NCI-H2171 treated with DMSO at 0.1 percent for 48 hours (cell line): ENCODE results near the gene GTSE1.
"Not testable (repeated sequence)": the region's sequence is repeated elsewhere in the genome, so short reads cannot be mapped to it uniquely, and the experiment has no call there.

ENCODE experiments used
- DNase-seq: peaks from one replicate; lab custom pipeline; 2025; lab: John Stamatoyannopoulos, UW

The GTSE1 gene

DNA sequence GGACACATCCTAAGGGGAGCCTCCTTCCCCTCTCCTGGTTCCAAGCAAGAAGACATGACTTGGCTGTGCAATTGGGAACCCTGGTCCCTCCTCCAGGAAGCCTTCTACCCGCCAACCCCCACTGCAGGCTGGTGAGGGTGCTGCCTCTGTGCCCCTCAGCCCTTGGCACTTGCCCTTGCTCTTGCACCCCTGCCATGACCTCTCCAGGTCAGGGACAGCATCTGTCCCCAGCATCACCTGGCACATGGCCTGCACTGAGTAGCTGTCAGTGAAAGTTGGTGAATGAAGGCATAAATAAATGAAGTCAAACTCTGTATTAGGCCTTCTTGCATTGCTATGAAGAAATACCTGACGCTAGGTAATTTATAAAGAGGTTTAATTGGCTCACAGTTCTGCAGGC is 1.9 kb upstream of the GTSE1 start:
- no peak for DNase-seq

DNA sequence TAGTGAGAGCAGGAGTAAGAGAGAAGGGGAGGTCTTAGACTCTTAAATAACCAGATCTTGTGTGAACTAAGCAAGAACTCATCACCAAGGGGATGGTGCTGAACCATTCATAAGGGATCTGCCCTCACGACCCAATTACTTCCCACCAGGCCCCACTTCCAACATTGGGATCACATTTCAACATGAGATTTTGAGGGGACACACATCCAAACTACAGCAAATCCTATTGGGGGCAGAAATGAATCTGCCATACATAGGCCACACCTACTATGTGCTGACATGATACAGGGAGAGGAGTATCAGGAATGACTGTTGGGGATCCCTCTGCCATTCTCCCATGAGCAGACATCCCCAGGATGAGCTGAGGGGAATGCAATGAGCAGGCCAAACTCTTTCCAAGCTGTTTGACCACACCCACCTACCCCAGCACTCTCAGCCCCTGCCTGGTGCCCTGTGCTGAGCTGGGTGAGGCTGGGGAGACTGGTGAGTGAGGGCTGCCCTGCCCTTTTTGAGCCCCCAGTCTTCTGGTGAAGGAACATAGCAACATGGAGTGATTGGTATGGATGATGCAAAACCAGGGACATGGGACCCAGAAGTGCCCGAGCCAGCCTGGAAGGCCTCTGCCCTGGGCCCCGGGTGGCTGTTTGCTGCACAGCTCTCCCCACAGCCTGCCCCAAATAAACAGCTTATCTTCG is 1.2 kb upstream of the GTSE1 start:
- no peak for DNase-seq

DNA sequence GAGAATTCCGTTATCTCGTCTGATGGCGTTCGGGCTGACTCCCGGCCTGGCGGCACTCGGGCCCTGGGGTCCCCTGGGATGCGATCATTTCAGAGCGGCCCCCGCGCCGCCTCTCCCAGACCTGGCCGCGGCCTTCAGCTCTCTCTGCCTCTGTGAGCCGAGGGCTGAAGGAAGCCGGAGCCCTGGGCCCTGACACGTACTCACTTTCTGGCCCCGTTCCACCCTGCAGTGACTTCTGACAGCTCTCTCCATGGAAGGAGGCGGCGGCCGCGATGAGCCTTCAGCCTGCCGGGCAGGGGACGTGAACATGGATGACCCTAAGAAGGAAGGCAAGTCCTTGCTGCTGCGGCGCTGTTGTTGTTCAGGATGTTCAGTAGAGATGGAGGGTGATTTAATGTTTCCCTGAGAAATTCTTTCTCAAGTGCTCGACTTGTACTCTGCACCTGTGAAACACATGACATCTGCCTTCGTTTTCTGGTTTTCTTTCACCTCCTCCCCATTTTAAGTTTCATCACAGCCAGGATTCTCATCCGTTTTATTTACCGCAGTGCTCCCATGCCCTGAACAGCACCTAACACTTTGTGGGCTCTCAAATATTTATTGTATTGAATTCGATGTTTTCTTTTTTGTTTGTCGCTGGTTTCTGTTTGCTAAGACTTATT is 612 bp downstream of the GTSE1 start:
- peak; percentile 38 for DNase-seq

GRCh38 chr22:46299101-46299500 is 2.4 kb downstream of the GTSE1 start:
- no peak for DNase-seq

- DNase-seq: no peak
Measured at GRCh38 chr22:46300491-46300890, 3.8 kb downstream of the GTSE1 start.

DNA sequence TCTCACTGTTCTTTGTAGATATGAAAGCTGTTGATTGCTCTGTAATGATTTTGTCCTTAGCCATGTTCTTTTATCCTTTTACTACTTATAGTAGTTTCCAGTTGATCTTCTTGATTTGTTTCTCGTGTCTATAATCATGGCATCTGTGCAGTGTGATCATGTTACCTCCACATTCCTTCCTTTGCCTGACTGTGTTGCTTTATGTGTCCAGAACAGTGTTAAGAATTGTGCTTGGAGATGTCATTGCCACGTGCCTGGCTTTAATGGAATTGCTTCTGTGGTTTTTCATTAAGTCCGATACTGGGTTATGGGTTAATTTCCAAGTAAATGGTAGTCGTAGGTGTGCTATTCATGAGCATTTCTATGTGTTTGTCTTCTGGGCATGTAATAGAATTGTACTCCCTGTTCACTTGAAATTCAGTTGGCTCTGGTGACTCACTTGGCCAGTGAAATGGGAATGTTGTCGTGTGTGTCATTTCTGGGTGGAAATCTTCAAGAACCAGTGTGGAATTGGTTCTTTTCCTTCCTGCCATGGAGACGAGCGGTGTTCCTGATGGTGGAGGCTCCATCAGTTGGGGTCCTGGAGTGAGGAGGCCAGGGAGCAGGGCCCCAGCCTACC is 6.8 kb downstream of the GTSE1 start:
- DNase-seq: peak; percentile 42

DNA sequence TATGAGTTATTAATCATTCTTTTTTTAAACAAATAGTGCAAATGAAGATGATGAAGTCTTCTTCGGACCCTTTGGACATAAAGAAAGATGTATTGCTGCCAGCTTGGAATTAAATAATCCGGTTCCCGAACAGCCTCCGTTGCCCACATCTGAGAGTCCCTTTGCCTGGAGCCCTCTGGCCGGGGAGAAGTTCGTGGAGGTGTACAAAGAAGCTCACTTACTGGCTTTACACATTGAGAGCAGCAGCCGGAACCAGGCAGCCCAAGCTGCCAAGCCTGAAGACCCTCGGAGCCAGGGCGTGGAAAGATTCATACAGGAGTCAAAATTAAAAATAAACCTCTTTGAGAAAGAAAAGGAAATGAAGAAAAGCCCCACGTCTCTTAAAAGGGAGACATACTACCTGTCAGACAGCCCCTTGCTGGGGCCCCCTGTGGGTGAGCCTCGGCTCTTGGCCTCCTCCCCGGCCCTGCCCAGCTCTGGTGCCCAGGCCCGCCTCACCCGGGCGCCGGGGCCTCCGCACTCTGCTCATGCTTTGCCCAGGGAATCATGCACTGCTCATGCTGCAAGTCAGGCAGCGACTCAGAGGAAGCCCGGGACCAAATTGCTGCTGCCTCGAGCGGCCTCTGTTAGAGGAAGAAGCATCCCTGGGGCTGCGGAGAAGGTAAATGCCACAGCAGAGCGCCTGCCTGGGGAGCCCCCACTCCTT is 11.8 kb downstream of the GTSE1 start:
- DNase-seq: no peak

DNA sequence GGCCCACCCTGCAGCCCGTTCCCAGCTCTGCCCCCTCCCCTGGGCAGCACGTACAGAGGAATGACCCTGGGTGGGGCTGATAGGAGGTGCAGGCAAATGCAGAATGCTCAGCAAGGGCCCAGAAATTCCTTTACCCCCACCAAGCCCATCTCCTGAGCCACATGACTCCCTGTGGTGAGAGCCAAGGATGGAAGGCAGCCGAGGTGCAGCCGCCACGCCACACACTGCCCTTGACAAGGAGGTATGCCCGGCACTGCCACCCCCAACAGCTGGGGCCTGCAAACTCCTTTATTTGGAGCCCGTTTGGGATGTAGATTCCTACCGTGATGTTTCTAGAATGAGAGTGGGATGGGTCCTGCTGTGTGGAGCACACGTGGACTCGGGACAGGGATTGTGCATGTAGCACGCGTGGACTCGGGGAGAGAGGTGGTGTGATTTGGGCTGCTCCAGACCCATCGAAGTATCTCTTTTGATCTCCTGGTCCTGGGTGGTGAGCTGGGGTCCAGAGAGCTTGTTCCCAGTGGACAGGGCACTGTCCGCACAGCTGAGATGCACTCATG is 12.9 kb downstream of the GTSE1 start:
- DNase-seq: no peak

DNA sequence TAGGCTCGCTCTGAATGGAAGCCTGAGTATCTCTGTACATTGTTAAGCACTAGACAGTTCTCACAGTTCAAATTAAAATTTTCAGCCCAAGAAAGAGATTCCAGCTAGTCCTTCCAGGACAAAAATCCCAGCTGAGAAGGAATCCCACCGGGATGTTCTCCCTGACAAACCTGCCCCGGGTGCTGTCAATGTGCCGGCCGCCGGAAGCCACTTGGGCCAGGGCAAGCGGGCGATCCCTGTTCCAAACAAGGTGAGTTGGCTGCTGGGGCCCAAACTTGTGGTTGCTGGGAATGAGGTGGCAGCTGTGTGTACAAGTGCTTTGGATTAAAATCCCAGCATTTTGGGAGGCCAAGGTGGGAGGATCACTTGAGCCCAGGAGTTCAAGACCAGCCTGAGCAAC is 15.4 kb downstream of the GTSE1 start:
- no peak for DNase-seq

DNA sequence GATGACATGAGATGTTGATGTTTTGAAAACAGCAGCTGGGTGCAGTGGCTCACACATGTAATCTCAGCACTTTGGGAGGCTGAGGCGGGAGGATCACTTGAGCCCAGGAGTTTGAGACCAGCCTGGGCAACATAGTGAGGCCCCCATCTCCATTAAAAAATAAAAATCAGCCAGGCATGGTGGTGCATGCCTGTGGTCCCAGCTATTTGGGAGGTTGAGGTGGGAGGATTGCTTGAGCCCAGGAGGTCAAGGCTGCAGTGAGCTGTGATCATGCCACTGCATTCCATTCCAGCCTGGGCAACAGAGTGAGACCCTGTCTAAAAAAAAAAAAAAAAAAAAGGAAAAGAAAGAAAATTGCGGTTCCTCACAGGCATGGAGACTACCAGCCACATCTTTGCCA is 16.2 kb downstream of the GTSE1 start:
- DNase-seq: not testable (repeated sequence)

DNA sequence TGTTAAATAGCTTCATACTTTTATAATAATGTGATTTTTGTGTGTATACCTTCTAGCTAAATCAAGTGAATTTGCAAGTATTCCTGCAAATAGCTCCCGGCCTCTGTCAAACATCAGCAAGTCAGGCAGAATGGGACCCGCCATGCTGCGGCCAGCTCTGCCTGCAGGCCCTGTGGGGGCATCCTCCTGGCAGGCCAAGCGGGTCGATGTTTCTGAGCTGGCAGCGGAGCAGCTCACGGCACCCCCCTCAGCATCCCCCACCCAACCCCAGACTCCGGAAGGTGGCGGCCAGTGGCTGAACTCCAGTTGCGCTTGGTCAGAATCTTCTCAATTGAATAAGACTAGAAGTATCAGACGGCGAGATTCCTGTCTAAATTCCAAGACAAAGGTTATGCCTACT is 19.3 kb downstream of the GTSE1 start:
- no peak for DNase-seq

DNA sequence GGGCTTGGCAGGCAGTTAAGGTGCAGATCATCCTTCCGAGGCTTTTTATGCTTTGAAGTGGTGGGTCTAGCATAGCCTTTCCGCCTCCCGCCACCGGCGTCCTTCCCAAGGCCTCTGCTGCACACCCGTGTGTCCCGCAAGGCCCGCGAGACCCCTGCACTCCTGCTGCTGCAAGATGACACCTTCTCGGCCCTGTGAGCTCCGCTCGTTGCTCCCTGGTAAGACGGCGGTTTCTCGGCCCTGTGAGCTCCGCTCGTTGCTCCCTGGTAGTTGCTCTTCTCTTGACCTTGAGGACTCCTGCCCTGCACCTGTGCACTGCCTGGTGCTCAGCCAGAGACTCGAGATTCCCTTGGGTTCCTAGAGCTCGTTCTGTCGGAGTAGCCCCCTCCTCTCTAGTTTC is 21.0 kb downstream of the GTSE1 start:
- DNase-seq: no peak

DNA sequence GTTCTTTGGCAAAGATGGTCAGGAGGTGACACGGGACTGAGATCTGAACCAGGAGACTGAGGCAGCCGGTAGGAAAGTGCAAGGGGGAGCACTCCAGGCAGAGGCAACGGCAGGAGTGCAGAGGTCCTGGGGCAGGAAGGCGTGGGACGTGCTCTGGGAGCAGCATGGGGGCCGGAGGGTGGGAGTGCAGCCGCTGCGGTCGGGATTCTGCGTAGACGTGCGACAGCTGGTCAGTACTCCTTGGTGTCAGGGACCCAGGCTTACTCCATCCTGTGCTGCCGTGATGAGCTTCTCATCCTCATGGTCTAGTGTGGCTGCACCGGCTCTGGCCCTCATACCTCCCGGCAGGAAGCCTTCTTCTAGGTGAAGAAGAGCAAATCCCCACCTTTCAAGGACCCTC is 21.9 kb downstream of the GTSE1 start:
- no peak for DNase-seq

GRCh38 chr22:46319319-46319718 is 22.6 kb downstream of the GTSE1 start:
- no peak for DNase-seq

- no peak for DNase-seq
Measured at GRCh38 chr22:46320166-46320710, 23.6 kb downstream of the GTSE1 start.

- DNase-seq: no peak
Measured at GRCh38 chr22:46320716-46321386, 24.2 kb downstream of the GTSE1 start.

- DNase-seq: no peak
Measured at GRCh38 chr22:46322711-46323110, 26.0 kb downstream of the GTSE1 start.

DNA sequence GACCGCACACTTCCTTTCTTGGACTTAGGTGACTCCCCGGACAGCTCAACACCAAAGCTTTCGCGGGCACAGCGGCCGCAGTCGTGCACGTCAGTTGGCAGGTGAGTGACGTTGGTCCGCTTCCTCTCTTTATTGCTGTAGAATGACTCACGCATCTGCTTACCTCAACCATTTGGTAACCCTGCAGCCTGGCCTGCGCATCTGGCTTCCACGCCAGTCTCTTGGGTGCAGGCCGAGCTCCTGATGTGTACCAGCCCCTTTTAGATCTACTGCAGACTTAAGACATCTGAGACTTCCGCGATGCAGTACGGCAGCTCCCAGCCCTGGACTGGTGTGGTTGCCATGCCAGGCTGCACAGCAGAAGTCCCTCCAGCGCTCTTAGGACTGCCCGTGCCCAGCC is 26.5 kb downstream of the GTSE1 start:
- DNase-seq: no peak

GRCh38 chr22:46326066-46326680 is 29.5 kb downstream of the GTSE1 start:
- DNase-seq: no peak

DNA sequence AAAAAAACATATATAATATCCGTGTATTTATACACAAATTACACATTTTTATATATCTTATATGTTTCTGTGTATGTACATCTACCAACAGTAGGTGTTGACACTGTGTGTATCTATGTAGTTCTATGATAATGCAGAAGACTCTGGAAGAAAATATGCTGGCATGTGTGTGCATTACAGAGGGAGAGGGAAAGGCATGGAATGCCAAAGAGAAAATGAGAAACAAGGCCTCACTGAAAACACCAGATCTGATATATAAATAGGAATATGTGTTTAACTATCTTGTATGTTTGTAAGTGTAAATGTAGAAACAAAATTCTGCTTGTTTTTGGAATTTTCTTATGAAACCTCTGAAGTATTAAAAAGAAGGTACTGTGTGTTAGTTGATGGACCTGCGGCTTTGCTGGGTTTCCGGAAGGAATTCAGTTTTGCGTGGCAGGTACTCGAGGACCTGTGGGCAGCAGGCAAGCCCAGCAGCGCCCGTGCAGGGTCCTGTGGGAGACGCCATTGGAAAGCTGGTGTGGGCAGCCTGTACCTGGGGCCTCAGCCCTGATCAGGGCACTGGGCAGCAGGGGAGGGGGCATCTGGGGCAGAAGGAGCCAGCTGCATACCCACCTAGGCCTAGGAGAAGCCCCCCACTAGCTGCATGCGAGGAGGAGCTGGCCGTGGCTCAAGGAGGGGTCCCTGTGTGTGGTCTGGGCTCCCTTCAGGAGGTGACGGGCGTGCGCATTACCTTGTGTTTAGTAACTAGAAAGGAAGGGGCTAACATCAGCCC is 31.2 kb downstream of the GTSE1 start:
- no peak for DNase-seq
